Measurements from ENCODE around the gene KNCN.

Gene KNCN

GRCh38 chr1:46510341-46510997 is 41.0 kb downstream of the KNCN start:
- DNase-seq (ENCODE audit: low read depth): no peak
- no peak for TF ChIP-seq CTCF (conservative IDR thresholded peaks at IDR 0.05; ENCODE audit: low read depth, low read length)
- no peak overlapping the region for H3K4me3 ChIP-seq (ENCODE audit: low read depth, low read length)

GRCh38 chr1:46508757-46509156 is 42.7 kb downstream of the KNCN start:
- DNase-seq (ENCODE audit: low read depth): no peak
- no peak overlapping the region for H3K4me3 ChIP-seq (ENCODE audit: low read depth, low read length)
- no peak for TF ChIP-seq CTCF (conservative IDR thresholded peaks at IDR 0.05; ENCODE audit: low read depth, low read length)

GRCh38 chr1:46506470-46507219 is 44.8 kb downstream of the KNCN start:
- no peak for TF ChIP-seq CTCF (conservative IDR thresholded peaks at IDR 0.05; ENCODE audit: low read depth, low read length)
- DNase-seq (ENCODE audit: low read depth): no peak
- H3K4me3 ChIP-seq (ENCODE audit: low read depth, low read length): no peak overlapping the region

GRCh38 chr1:46503421-46503820 is 48.0 kb downstream of the KNCN start:
- no peak overlapping the region for H3K4me3 ChIP-seq (ENCODE audit: low read depth, low read length)
- TF ChIP-seq CTCF (conservative IDR thresholded peaks at IDR 0.05; ENCODE audit: low read depth, low read length): no peak
- DNase-seq (ENCODE audit: low read depth): no peak

- no peak for TF ChIP-seq CTCF (conservative IDR thresholded peaks at IDR 0.05; ENCODE audit: low read depth, low read length)
Observed at GRCh38 chr1:46501528-46501927, 49.9 kb downstream of the KNCN start.

GRCh38 chr1:46497665-46498064 is 53.8 kb downstream of the KNCN start:
- TF ChIP-seq CTCF (conservative IDR thresholded peaks at IDR 0.05; ENCODE audit: low read depth, low read length): no peak
- no peak for DNase-seq (ENCODE audit: low read depth)
- H3K4me3 ChIP-seq (ENCODE audit: low read depth, low read length): no peak overlapping the region

More at GRCh38 chr1:46501528-46501927, 49.9 kb downstream of the KNCN start:
- no peak for DNase-seq (ENCODE audit: low read depth)
- H3K4me3 ChIP-seq (ENCODE audit: low read depth, low read length): no peak overlapping the region

GRCh38 chr1:46497020-46497419 is 54.4 kb downstream of the KNCN start:
- TF ChIP-seq CTCF (conservative IDR thresholded peaks at IDR 0.05; ENCODE audit: low read depth, low read length): no peak
- DNase-seq (ENCODE audit: low read depth): no peak
- no peak overlapping the region for H3K4me3 ChIP-seq (ENCODE audit: low read depth, low read length)
